ENCODE data around the gene MEPCE.
"Not testable (repeated sequence)": the region's sequence is repeated elsewhere in the genome, so short reads cannot be mapped to it uniquely, and the experiment has no call there.

Gene MEPCE, protein sequence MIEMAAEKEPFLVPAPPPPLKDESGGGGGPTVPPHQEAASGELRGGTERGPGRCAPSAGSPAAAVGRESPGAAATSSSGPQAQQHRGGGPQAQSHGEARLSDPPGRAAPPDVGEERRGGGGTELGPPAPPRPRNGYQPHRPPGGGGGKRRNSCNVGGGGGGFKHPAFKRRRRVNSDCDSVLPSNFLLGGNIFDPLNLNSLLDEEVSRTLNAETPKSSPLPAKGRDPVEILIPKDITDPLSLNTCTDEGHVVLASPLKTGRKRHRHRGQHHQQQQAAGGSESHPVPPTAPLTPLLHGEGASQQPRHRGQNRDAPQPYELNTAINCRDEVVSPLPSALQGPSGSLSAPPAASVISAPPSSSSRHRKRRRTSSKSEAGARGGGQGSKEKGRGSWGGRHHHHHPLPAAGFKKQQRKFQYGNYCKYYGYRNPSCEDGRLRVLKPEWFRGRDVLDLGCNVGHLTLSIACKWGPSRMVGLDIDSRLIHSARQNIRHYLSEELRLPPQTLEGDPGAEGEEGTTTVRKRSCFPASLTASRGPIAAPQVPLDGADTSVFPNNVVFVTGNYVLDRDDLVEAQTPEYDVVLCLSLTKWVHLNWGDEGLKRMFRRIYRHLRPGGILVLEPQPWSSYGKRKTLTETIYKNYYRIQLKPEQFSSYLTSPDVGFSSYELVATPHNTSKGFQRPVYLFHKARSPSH

DNA sequence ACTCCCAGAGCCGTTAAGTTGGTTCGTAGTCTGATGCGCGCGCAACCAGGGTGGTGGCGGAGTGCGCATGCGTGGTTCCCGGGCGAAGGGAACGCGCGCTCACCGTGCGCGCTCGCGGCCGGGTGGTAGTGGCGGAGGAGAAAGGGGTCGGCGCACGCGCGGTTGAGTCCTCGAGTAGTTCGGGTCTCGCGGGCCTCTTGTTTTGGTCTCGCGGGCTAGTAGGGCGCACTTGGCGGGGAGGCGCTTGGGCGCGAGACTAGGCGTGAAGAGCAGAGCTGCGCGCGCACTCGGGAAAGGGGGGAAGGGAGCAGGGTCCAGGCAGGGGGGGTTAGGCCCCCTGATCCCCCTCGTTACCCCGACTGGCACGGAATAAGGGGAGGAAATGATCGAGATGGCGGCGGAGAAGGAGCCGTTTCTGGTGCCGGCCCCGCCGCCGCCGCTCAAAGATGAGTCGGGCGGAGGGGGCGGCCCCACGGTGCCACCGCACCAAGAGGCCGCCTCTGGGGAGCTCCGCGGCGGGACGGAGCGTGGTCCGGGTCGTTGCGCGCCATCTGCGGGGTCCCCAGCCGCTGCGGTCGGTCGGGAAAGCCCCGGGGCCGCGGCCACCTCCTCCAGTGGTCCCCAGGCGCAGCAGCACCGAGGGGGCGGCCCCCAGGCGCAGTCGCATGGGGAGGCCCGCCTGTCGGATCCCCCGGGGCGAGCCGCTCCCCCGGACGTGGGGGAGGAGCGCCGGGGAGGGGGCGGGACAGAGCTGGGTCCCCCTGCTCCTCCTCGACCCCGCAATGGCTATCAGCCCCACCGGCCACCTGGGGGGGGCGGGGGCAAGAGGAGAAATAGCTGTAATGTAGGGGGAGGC lies at the start of gene MEPCE:
TSS of gene MEPCE (plus strand) at position 195 of the 856 bp plus-strand sequence. CDS start at position 383, 188 bp downstream.
- peak; percentile 94 for DNase-seq

DNA sequence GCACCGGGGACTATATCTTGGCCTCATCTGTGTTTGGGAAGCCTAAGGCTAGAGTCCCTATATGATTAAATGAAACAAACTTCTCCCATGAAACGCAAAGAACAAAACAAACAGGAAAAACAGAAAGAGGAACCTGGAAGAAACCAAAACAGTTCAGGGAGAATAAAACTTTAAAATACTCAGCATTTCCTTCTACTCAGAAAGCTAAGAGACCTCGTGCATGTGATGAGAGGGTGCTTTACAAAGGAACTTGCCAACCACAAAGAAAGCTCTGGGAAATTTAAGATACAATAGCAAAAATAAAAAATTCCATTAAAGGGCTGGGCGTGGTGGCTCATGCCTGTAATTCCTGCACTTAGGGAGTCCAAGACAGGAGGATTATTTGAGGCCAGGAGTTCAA lies 49.4 kb upstream of the MEPCE start:
- DNase-seq, result no peak

DNA sequence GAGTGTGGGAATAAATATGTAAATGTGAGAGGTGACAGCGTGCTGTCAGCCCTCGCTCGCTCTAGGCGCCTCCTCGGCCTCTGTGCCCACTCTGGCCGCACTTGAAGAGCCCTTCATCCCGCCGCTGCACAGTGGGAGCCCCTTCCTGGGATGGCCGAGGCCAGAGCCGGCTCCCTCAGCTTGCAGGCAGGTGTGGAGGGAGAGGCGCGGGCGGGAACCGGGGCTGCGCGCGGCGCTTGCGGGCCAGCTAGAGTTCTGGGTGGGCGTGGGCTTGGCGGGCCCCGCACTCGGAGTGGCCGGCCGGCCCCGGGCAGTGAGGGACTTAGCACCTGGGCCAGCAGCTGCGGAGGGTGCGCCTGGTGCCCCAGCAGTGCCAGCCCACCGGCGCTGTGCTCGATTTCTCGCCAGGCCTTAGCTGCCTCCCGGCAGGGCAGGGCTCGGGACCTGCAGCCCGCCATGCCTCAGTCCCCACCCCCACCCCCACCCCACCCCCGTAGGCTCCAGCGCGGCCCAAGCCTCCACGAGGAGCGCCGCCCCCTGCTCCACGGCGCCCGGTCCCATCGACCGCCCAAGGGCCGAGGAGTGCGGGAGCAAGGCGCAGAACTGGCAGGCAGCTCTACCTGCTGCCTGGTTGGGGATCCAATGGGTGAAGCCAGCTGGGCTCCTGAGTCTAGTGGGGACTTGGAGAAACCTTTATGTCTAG lies 47.9 kb upstream of the MEPCE start:
- not testable (repeated sequence) for DNase-seq

DNA sequence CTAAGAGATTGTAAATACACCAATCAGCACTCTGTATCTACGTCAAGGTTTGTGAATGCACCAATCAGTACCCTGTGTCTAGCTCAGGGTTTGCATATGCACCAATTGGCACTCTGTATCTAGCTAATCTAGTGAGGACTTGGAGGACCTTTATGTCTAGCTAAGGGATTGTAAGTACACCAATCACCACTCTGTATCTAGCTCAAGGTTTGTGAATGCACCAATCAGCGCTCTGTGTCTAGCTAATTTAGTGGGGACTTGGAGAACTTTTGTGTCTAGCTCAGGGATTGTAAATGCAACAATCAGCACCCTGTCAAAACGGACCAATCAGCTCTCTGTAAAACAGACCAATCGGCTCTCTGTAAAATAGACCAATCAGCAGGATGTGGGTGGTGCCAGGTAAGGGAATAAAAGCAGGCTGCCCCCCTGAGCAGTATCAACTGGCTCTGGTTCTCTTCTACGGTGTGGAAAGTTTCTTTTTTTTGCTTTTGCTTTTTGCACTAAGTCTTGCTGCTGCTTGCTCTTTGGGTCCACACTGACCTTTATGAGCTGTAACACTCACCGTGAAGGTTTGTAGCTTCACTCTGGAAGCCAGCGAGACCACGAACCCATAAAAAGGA lies 47.3 kb upstream of the MEPCE start:
- peak; percentile 73 for DNase-seq

DNA sequence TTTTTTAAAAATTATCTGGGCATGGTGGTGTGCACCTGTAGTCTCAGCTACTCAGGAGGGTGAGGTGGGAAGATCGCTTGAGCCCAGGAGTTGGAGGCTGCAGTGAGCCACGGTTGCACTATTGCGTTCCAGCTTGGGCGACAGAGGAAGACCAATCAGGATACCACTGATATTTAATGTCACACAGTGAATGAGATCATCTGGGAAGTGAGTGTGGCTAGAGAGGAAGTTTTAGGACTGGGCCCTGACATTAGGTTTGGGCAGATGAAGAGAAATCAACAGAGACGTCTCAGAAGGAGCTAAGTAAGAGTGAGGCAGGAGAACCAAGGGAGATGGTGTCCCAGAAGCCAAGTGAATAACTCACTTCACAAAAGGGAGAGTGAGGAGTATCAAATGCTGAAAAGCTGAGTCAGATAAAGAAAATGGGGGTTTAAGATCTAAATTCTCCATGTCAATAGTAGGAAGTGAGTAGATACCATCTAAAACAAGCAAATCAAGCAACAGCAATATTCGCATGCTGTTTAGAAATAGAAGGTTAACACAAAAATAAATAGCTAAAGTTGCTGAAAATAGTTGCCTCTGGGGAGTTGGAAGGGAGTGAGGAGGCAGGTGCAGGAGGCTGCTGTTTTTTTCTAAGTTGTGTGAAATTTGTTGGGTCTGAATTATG lies 44.9 kb upstream of the MEPCE start:
- no peak for DNase-seq

DNA sequence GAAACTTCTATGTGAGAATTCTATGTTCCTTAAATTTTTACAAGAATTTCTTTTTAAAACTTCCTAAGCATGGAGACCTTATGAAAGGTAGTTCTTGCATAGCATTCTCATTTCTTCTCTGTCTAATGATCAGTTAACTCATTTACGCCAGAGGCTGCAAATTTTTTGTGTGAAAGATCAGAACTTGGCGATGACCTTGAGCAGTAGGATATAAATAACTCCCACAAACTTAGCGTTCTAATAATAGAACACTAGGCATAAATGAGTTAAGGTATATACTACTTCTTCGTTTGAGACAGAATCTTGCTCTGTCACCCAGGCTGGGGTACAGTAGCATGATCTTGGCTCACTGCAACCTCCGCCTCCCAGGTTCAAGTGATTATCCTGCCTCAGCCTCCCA lies 42.7 kb upstream of the MEPCE start:
- DNase-seq, result no peak

DNA sequence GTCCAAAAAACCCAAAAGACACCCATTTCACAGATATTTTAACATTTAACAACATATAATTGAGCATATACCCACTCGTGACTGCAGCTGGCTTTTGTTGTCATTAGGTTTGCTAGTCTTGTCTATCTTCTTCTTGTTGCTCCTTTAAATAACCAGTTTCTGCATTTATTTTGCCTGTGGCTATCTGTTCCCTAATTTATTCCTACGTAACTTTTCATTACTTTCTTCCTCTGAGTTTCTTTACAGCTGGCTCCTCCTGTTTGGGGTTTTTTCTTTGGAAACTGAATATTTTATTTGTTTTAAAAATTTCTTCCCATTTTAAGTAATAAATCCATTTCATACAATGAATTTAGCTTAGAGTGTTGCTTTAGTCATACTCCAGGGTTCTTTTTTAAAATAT lies 41.9 kb upstream of the MEPCE start:
- DNase-seq, result no peak

DNA sequence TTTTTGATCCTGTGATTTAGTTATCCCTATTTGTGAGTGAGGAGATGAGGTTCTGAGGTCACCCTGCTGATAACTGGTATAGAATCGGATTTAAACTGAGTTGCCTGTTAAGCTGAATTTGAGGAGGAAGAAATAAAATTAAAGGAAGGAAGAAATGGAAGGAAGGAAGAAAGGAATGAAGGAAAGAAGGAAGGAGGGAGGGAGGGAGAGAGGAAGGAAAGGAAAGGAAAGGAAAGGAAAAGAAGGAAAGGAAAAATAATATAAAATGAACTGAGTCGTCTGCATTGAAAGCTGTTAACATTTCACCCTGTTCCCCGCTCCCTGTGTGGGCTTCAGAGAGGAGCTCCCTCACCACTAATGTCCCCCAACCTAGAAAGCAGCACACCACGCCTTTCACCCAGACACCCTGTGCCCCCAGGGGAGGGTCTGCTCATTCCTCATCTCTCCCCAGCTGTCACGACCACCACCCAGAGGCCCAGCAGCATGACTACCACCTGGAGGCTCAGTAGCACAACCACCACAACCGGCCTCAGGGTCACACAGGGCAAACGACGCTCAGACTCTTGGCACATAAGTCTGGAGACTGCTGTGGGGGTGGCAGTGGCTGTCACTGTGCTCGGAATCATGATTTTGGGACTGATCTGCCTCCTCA lies 40.1 kb upstream of the MEPCE start:
- no peak for DNase-seq

DNA sequence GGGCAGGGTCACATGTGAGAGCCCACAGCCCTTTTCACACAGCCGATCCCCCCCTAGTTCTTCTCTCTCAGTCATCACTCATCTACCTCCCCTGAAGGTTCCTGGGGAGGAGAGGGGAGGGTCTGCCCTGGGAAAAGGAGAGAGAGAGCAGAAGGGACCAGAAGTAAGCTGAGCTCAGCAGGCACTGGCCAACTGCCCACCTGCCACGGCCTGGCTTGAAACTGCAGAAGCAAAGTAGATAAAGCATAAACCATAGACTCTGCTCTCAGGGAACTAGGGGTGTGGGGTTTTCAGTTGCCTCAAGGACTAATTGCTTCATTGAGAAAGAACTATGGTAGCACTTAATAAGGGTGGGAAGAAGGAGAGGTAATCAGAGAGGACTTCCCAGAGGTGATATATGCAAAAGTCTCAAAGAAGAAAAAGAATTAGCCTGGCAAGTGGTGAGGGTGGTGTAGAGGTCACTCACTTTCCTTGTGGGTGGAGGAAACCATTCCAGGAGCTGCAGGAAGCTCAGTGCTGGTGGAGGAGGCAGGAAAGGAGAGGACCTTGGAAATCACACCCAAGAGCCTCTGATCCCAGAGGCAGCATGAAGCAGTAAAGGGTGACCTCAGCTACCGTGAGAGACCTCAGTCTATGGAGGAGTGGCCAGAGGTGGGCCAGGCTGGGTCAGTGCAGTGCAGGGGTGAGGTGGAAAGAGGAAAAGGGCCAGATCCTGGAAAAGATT lies 39.2 kb upstream of the MEPCE start:
- no peak for DNase-seq

DNA sequence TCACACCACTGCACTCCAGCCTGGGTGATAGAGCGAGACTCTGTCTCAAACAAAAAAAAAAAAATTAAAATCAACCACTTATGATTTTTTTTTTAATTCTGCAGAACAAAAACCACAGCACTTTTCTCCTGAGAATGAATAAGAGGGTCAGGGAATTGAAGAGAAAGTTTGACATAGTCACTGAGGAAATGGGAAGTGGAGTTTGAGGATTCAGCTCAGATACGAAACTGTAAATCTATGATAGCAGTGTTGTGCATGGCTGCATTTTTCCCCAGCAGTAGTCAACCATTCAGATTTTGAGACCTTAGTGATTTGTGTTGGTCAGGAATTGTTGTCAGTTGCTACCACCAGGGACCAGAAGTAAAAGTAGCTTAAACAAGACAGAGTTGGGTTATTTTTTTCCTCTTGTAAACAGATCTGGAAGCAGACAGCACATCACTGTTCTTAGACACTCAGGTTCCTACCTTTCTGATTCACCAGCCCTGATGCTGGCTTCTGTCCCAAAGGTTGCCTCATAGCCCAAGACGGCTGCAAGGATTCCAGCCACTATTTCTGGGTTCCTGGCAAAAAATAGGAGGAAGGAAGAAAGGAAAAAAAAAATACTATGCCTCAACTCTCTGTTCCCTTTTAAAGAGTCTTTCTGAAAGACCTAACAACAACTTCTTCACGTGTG lies 36.3 kb upstream of the MEPCE start:
- DNase-seq, result no peak

DNA sequence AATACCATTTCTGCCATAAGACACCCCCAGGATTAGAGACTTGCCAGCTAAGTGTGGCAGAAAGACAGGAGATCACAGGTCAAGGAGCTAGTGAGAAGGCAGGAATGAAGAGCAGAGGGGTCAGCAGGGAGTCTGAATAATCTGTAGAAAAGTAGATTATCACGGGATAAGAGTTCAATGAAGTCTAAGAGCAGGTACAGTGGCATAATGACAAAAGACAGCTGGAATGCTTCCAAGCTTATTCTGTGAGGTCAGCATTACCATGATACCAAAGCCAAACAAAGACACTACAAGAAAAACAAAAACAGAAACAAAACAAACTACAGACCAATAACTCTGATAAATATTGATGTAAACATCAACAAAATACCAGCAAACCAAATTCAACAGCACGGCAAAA lies 35.6 kb upstream of the MEPCE start:
- DNase-seq, result no peak

DNA sequence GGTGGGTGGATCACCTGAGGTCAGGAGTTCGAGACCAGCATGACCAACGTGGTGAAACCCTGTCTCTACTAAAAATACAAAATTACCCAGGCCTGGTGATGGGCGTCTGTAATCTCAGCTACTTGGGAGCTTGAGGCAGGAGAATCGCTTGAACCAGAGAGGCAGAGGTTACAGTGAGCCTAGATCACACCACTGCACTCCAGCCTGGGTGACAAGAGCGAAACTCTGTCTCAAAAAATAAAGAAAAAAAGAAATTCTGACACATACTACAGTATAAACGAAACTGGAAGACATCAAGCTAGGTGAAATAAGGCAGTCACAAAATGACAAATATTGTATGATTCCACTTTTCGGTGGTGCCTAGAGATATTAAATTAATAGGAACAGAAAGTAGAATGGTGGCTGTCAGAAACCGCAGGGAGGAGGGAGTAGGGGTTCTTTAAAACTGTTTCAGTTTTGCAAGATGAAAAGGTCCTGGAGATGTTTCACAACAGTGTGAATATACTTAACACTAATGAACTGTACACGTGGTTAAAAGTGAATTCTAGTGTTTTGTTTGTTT lies 33.1 kb upstream of the MEPCE start:
- no peak for DNase-seq

DNA sequence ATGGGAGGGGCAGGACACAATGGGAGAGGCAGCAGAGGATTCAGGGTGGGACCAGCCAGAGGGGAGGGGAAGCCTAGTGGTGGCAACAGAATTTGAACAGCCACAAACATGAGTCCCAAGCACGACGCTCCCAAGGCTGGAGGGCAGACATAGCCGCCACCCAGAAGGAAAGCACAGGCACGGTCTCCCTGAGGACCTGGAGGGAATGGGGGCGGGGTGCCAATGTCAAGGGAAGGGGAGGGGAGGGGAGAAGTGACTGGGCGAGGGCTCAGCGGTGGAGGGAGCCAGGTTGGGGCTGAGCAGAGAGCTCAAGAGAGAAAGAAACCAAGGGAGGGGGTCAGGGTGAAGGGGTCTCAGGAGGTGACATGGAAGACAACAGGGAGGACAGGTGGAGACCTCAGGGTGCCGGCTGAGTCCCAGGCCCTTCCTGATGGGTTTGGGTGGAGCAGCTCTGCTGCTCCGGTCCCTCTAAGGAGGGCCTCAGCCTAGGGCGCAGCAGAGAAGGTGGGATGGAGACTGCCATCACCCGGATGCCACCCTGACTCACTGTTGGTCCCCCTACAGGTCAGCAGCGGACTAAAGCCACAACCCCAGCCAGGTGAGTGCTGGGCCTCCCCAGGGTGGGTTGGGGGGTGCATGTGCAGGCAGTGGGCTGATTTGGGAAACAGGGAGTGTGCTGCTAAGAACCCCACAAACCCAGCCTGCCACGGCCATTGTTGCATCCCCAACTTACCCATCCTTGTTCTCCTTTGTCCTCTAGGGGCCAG lies 32.1 kb upstream of the MEPCE start:
- DNase-seq, result no peak

DNA sequence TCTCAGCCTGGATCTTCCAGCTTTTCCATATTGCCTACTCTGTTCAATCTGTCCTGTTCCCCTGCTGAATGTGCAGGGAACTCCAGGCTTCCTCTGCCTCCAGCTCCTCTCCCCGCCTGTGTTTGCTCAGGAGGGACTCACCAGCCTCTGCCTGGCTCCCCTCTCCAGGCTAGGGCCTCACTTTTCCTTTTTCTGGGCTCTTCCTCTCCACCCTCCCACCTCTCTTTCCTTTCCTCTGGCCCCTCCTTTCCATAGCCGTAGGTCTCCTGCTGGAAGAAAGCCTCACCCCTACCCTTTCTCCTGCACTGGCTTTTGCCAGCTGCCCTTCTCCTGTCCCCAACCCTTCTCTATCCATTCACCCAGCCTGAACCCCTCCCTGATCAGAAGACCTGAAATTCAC lies 31.4 kb upstream of the MEPCE start:
- no peak for DNase-seq

DNA sequence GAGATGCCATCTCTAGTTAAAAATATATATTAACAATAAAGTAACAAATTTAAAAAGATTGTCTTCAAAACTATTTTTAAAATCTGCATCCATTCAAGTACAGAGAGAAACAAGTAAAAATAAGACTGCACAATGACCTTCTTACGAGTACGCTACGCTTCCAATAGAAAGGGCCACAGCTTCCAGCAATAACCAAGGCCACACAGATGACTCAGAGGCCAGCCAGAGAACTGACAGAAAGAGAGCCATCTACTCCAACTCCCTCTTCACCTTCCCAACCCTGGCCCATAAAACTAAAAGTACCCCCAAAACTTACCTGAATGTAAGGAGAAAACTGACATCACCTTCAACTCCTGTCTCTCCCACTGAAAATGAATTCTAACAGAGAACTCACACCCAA lies 29.6 kb upstream of the MEPCE start:
- no peak for DNase-seq

DNA sequence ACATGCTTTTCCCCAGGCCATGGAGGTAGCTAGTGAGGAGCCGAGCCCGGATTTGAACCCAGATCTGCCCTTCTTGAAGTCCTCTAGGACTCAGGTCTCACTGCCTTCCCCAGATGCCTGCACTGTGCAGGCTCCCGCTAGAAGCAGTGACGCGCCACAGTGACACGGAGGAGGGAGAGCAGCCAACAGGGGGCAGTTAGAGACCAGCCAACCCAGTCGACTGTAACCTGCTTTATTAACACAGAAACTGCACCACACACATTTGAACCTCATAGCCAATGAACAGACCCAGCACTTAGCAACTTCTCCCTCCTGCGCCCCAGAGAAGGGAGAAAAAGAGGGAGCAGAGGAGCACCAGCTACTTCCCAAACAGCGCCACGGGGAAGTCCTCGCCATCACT lies 29.0 kb upstream of the MEPCE start:
- DNase-seq, result no peak

DNA sequence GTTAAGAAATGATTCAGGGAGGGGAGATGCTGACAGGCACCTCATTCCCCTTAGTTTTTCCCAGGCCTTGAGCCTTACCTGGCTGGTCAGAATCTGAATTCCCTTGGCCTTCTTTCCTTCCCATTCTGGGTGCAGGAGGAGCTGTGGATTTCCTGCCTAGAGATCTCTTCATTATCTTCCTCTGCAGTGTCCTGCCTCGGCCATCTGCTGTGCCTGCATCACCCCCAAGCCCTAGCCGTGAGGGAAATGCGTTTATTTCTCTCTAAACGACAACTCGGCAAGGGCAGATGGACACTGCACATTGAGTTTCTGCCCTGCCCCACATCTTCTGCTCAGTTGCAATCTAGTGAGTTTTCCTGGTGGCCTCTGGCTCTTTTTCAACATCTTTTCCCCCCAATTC lies 27.8 kb upstream of the MEPCE start:
- no peak for DNase-seq

DNA sequence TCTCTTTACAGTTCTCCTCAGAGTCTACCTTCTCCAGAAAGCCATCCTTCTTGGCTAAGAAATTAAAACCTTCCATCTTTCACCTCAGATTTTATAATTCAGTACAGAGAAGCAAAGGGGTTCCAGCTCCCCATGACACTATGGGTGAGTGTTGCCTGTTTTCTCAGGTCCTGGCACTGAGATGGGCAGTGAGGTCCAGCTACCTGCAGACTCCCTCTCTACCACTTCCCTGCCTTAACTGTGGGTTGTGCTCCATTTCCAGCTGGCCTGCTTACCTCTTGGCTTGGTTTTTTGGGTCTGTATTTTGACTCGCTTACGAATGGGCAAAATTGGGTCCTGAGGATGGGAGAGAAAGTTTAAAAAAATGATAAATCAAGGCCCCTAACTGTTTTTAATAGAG lies 27.4 kb upstream of the MEPCE start:
- no peak for DNase-seq

DNA sequence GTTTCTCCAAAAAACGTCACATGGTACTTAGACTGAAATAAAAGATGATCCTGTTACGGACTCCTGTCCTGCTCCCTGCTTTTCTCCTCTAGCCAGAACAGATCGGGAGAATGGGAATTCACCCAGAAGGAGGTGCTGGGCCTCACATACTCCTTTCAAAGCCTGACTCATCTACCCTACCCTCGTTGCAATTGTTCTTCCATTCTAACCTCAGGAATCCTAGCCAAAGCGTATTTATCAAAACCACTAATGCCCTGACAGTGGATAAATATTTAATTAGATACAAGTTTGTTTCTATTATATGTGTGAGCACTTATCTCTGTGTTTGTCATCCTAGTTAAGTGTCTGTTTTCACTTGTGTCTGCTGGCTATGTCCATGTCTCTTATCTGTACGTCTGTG lies 22.9 kb upstream of the MEPCE start:
- no peak for DNase-seq

Data from NCI-H748 treated with DMSO at 0.1 percent for 48 hours (cell line).